ENCODE measurements around the gene EPHB2.

Gene EPHB2

DNA sequence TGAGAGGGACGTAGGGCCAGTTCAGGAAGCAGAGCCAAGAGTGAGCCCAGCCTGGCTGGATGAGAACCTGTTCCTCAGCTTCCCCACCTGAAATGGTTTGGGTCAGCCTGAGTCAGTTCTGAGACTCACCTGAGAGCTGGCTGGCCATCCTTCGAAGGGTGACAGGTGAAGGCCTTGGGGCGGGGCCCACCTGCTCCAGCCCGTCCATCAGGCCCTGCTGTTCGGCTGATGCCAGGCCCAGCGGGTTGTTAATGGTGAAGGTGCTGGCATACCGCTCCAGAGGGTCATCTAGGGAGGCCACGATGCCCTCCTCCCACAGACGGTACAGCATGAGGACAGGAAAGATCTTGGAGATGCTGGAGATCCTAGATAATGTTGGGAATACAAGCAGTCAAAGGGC lies 247.9 kb downstream of the EPHB2 start:
- Histone ChIP-seq H3K4me3 (replicated peaks; ENCODE audit: low read depth, low read length) (no peak overlapping the region), H3K27me3 (replicated peaks; ENCODE audit: control insufficient read depth, insufficient read depth, low read length) (no peaks in the 10 kb centered on the region), H3K36me3 (ENCODE audit: control insufficient read depth, insufficient read depth, low read length) (no peaks in the 10 kb centered on the region)
- DNase-seq (ENCODE audit: extremely low read depth, insufficient read length), result no peak
- no peak for TF ChIP-seq CTCF (IDR thresholded peaks at IDR 0.05; ENCODE audit: insufficient read depth, low read length, poor library complexity, severe bottlenecking)

DNA sequence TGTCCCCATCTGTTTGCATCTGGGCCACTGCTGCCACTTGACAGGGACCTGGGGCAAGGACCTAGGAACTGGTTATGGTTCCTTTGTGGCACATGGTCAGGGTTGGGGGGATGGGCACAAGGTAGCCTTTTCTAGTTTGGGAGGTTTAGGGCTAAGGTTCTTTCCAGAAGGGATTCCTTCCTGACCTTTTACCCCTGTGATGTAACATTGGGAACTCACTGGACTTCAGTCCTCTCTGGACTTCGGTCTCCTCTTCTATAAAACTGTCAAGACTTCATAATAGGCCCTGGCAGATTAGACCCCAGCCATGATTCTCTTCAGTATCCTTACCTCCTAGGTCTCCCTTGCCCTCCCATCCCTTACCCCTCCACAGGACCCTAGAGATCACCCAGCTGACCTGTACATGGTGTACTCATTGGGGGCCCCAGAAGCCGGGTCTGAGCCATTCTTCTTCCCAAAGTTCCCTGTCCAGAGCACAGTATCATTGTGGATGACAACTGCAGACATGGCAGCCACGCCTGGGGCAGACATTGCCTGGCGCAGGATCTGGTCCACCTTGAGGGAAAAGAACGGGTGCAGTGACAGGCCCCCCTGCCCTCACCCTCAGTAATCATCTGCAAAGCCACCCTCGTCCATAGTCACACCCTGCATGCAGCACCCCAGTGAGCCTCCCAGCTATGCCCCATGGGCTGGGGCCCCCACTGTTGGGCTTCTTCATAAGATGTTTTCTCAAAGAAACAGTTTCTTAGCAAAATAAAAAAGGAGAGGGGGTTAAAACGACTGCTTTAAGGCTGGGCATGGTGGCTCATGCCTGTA lies 249.1 kb downstream of the EPHB2 start:
- no peak for DNase-seq (ENCODE audit: extremely low read depth, insufficient read length)

GRCh38 chr1:22962558-22962957 lies 251.9 kb downstream of the EPHB2 start:
- Histone ChIP-seq H3K4me3 (replicated peaks; ENCODE audit: low read depth, low read length) (no peak overlapping the region), H3K36me3 (ENCODE audit: control insufficient read depth, insufficient read depth, low read length) (no peaks in the 10 kb centered on the region), H3K27me3 (replicated peaks; ENCODE audit: control insufficient read depth, insufficient read depth, low read length) (no peaks in the 10 kb centered on the region)
- DNase-seq (ENCODE audit: extremely low read depth, insufficient read length), result no peak
- no peak for TF ChIP-seq CTCF (IDR thresholded peaks at IDR 0.05; ENCODE audit: insufficient read depth, low read length, poor library complexity, severe bottlenecking)

More for the DNA sequence above, 249.1 kb downstream of the EPHB2 start:
- TF ChIP-seq CTCF (IDR thresholded peaks at IDR 0.05; ENCODE audit: insufficient read depth, low read length, poor library complexity, severe bottlenecking), result no peak
- no peaks in the 10 kb centered on the region for H3K36me3 ChIP-seq (ENCODE audit: control insufficient read depth, insufficient read depth, low read length)
- H3K27me3 ChIP-seq (replicated peaks; ENCODE audit: control insufficient read depth, insufficient read depth, low read length), result no peaks in the 10 kb centered on the region
- no peak overlapping the region for H3K4me3 ChIP-seq (replicated peaks; ENCODE audit: low read depth, low read length)

DNA sequence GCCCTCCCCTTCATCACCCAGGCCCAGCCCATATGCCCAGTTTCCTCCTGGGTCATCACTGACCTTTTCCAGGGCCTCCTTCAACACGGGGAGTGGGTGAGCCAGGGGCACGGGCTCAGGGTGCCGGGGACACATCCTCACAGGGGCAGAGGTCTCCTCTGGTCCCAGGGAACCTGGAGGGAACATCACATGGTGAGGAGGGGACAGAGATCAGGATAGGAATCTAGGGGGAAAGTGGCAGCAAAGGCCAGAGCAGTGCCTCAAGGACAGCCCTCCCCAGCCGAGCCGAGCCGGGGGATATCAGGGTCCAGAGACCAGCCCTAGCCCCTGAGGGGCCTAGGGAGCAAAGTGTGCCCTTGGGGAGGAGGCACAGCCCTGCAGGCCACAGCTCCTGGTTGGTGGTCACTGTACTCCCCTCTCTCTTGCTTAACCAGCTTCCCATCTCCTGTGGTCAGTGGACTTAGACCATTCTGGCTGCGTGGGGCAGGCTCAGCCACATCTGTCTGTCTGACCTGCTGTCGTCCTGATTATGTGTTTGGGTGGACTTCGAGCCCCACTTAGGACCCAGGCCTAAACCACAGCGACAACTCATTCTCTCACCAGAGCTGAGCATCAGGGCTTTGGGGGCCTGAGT lies 252.5 kb downstream of the EPHB2 start:
- no peaks in the 10 kb centered on the region for H3K36me3 ChIP-seq (ENCODE audit: control insufficient read depth, insufficient read depth, low read length)
- no peak overlapping the region for H3K4me3 ChIP-seq (replicated peaks; ENCODE audit: low read depth, low read length)
- no peak for TF ChIP-seq CTCF (IDR thresholded peaks at IDR 0.05; ENCODE audit: insufficient read depth, low read length, poor library complexity, severe bottlenecking)
- no peaks in the 10 kb centered on the region for H3K27me3 ChIP-seq (replicated peaks; ENCODE audit: control insufficient read depth, insufficient read depth, low read length)
- DNase-seq (ENCODE audit: extremely low read depth, insufficient read length), result no peak

DNA sequence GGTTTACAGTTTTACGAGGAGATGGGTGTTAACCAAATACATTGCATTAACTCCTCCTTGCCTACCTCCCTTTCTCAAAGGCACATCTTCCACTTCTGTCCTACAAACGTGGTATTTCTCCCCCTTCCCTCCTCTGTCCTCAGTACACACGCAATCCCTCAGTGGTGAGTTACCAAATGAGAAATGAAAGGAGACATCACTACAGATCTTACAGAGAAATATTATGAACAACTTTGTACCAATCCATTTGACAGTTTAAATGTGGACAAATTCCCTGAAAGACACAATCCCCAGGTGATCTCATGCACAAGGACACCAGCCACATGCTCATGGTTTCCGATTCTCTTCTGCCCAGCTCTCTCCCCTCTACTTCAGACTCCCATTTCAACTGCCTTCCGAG lies 255.7 kb downstream of the EPHB2 start:
- no peak for DNase-seq (ENCODE audit: extremely low read depth, insufficient read length)
- Histone ChIP-seq H3K36me3 (ENCODE audit: control insufficient read depth, insufficient read depth, low read length) (no peaks in the 10 kb centered on the region), H3K27me3 (replicated peaks; ENCODE audit: control insufficient read depth, insufficient read depth, low read length) (no peaks in the 10 kb centered on the region; the same call in 1 of the 2 replicates), H3K4me3 (replicated peaks; ENCODE audit: low read depth, low read length) (no peak overlapping the region)
- TF ChIP-seq CTCF (IDR thresholded peaks at IDR 0.05; ENCODE audit: insufficient read depth, low read length, poor library complexity, severe bottlenecking), result no peak

Data from GM06990 (cell line).